CD4-positive, alpha-beta T cell treated with Interleukin-10 for 1 hour (primary cell): ENCODE results near the gene MIOX.

Experiments
- DNase-seq: peaks from one replicate; pipeline ENCODE4 v3.0.0-alpha.2; 2020

MIOX gene

DNA sequence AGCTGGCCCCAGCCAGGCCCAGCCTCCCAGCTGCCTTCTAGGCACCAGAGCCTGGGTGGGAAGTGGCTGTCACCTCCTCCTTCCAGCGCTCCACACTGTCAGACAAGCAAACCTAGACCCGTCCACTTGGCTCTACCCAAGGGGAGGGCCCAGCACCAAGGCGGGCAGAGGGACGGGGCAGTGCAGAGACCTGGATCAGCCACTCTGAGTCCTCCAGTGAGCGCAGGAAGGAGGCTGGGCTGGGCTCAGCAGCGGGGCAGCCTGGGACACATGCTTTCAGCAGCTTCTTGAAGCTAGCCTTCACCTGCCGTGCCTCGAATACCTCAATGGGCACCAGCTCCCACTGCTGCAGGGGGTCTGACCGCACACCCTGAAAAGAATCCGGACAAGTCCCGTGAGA, 30.6 kb upstream of the MIOX start:
- DNase-seq: no peak

DNA sequence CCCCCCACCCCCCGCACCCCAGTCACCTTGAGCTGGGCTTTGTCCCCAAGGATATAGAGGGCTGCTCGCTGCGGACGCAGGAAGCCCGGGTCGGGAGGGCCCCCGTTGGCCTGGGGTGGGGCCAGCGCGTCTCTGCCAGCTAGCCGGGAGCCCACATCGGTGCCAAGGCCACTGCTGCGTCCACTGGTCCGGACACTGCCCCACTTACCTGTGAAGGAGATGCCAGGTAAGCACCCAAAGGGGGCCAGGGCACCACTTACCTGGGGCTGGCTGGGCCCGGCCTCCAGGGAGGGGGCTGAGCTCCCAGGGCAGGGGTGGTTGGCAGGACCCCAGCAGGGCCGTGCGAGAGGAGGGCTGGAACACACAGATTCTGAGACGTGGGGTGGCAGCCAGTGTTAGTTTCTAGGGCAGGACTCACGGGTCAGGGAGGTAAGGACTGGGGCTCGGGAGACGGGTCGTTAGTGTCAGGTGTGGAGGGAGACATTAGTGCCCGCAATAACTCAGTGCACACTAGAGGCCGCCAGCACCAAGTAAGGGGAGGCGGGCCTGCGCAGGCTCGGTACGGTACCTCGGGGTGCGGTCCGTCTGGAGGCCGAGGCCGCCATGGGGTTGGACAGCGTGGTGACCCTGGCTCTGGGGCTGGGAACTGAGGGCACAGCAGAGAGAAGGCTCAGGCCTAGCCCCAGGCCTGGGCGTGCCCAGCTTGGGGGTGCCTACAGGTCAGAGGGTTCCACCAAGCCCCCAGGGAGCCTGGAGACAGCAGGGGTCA, 30.0 kb upstream of the MIOX start:
- DNase-seq: no peak

DNA sequence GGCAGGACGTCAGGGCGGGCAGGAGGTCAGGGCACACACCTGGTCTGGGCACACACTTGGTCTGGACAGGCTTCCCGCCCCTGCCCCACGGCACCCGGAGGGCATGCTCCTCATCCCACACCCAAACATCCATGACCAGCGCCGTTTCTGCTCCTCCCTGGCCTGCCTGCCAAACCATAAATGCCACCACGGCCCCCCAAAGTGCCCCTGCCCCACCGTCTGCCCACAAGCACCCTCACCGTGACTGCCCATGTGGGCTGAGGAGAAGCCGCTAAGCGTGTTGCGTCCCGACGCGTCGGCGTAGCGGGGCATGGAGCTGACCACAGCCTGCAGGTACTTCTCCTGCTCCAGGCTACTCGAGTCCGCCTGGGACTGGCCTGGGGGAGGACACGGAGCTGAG, 27.6 kb upstream of the MIOX start:
- DNase-seq: no peak

DNA sequence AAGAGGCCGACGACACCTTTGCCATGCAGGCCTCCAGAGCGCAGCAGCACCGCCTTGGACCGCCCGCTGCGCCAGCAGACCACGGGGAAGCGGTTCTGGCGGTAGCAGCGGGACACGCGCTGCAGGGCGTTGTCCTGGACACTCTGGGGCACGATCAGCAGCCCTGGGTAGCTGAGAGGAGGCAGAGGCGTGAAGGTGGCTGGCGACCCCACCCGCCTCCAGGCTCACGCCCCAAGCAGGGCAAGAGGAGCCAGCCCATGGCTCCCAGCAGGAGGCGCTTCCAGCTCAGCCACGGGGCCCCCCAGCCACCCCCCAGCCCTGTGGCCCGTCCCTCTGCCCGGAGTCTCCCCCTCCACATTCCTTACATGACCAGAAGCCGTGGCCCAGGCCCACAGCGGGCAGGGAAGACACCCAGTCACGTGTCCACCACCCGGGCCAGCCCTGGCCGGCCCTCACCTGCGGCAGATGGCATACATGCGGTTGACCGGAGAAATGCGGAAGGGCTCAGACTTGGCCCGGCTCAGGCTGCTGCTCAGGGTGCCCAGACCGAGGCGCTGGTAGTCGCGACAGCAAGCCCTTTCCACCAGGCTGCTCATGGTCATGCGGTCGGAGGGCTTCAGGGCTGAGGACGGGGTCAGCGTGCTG, 27.0 kb upstream of the MIOX start:
- no peak for DNase-seq

DNA sequence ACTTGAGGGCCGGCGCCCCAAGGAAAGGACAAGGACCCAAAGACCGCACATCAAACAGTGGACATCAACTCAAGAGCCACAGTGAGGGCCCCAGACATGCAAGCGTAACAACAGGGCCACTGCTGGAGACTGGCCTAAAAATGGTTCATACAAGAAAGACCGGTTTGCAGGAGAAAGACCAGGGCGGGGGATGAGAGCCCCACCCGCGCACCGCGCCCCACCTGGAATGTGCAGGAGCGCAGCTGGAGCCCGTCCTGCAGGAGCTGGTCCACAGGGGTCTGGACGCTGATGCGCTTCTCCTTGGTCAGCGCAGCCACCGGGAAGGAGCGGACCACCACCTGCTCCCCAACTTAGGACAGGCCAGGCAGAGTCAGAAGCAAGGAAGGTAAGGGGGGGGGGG, 25.7 kb upstream of the MIOX start:
- no peak for DNase-seq

DNA sequence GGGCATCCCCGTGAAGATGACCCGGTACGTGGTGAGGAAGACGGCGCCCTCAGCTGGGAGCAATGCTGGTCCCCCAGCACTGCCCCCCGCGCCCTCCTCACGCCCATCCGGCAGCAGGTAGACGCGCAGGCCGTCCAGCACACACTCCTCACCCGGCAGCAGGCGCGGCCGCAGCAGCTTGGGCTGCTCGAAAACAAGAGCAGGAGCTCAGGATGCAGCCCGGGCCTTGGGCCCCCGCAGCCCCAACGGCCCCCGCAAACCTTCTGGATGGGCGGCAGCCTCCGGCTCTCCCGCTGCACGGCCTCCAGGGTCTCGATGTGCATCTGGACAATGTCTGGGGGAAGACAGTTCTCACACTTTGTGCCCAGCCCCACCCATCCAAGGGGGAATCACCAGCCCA, 25.1 kb upstream of the MIOX start:
- no peak for DNase-seq

DNA sequence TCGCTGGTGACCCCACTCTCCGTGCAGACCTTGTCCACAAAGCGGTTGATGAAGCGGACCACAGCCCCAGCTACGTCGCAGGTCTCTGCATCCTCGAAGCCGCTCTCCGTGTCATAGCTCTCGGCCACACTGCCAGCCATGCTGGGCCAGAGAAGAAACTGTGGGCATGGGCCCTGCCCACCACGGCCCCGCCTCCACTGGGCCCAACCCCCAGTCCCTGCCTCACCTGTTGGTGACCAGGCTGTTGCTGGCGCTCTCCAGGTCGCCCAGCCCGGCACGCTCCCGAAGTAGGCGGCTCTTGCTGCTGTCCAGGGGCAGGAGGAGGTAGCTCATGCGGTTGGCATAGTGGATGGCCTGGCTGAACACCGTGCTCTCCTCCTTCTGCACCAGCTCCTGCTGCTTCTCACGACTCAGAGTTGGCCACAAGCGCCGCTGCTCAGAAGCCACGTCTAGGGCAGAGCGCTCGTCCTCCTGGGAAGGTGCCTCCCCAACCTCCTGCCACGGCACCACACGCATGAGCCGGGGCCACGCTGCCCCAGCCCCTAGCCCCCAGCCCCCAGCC, 24.6 kb upstream of the MIOX start:
- no peak for DNase-seq

DNA sequence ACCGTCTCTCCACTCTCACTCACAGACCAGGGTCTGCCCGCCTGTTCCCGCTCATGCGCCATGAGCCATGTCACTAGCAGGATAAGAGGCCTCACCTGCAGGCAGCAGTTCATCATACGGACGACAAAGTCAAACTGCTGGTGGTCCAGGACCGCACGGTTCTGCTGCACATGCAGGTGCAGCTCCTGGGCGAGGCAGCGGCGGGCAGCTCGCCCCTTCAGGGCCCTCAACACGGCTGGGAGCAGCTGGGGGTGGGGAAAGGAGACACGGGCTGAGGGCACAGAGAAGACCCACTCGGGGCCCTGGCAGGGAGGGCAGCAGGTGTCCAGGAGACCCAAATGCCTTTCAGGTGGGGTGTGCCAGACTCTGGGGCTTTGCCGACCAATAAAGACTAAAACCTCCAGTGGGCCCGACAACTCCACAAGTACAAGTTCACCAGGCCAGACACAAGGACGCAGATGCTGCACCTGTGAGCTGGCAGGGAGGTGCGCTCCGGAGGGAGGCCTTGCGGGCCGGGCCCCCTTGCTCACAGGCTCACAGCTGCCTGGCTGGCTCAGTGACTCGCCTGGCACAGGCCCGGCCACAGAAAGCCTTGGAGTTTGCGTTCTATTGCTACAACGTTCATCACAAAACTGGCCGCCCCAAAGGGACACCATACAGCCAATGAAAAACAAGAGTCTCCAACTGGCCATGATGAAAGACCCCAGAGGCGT, 23.3 kb upstream of the MIOX start:
- no peak for DNase-seq

DNA sequence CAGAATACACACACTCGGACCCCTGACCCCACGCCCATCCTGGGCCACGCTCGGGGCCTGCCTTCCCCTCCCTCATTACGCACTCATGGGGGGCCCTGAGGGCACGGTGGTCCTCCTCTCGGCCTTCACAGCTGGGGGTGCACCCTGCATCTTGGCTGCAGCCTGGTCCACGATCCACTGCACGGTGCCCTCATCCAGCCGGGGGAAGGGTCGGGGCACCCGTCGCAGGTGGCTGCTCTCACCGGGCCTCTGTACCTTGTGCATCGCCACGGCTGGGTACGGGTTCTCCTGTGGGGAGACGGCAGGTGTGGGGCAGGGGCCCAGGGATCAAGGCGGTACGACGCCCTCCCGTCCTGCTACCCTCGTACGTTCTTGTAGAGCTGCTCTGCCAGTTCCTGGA, 22.2 kb upstream of the MIOX start:
- no peak for DNase-seq

DNA sequence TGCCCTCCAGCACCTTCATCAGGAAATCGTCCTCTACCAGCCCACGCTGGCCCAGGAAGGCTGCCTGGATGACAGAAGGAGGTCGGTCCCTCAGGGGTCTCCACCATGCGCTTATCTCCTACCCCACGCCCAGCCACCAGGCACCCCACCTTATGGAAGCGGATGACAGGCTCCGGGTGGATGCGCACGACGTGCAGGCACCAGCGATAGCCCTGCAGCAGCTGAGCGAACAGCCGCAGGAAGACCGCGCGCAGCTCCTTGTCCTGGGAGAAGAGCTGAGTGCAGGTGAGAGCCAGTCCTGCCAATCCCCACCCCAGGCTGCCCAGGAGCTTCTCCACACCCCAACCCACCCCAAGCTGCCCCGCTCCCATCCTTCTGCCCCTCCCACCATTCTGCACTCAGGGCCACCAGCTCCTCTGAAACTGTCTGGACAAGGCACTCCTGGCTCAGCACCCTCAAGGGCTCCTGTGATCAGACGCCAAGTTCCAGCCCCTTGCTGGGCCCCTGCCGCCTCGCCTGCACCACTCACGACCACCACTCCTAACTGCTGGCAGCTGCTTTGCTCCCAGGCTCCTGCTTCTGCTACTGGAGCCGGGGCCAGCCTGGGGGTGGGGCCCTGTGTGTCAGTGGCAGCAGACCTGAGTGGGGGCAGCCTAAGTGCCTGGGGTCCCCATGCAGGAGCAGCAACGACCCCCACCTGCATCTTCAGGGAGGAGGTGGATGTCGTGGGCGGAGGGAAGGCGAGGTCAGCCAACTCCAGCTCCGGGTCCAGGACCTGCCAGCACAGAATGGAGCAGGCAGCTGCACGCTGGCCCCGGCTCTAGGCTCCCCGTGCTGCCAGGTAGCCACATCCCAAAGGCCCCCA, 21.4 kb upstream of the MIOX start:
- no peak for DNase-seq

DNA sequence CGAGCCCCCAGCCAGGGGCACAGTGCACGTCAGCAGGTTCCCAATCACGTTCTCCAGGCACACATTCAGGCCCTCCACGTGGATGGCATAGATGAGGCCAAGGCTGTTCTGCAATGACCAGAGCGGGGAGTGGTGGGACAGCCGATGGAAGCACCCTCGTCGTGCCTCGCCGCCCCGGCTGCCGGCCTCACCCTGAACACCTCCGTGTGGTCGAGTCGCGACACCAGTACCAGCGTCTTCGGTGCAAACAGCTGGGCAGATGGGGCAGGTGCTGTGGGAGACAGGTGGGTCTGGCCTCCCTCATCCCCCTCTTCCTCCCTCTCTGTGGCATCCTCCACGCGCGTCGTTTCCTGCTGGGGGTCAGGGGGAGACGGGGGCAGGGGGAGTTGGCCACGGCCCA, 19.3 kb upstream of the MIOX start:
- DNase-seq: no peak

DNA sequence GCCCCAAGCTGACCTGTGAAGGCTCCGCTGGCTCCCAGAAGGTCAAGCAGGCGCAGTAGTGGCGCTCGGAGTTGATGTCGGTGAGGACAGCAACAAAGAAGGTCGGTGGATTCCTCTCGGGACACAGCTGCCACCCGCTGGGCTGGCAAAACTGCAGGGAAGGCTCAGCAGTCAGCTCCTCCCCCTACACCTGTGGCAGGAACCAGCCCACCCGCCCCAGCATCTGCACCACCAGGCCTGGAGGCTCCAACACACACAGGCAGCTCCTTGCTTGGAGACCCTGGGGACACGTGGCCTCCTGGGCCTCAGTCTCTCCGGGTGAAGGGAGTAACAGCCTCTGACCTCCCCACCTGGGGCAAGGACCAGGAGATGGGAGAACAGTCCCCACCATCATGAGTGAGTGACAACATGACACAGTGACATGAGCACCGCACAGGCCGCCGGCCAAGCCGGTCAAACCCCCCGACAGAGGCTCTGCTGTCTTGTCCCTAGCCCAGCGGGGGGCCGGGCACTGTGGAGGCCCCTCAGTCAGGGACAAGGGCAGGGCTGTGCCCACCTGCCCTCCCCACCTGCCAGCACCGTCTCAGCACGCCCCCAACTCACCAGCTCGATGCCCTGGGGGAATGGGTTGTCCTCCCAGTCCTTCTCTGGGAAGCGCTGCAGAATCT, 18.8 kb upstream of the MIOX start:
- DNase-seq: no peak

DNA sequence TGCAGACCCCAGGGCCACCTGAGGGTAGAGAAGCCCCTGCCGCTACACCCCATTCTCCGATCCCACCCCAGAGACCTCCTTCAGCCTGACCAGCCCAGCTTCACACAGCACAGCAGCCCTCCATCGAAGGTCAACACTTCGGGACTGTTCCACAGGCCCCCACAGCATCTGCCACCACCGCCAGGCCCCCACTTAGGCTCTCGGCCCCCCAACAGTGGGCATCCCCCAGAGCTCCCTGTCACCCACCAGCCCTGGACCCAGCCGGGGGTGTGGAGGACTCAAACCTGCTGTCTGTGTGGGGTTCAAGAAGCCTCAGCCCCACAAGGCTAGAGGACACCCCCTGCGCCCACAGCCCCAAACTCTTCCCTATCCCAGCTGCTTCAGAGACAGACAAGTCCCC, 18.0 kb upstream of the MIOX start:
- no peak for DNase-seq

DNA sequence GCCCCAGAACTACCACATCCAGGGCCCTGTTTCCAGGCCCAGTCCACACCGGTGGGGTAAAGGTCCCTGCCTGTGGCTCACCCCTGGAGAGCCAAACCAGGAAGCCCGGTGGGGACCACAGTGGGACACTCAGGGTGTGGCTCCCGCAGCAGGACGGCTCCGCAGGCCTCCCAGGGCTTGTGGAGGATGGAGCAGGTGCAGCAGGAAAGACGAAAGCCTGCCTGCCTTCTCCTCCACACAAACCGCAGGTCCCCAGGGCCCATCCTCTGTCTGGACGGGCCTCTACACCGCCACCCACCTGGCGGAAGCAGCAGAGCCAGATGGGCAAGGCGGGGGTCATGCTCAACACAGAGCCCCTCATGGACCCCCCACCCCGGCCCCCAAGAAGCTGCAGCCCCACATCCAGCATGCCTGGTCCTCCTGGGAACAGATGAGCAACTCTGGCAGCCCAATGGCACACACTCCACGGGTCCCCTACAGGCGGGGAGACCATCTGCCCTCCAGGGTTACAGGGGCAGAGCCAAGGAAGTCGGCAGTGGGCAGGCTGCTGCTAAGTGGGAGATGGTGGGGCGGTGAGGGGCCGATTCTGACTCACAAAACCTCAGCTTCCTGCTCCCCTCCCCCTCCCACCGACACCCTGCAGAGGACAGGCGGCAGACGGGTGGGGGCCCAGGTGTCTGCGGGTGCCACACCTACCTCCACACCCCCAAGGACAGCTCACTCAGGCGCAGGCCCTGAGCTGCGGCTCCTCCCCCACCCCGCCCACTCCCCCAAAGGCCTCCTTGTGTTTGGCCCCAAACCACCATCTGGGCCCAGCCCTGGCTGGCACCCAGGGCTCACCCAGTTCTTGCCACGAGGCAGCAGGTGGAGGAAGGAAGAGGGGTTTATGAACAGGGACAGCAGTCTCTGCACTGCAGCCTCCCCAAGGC, 17.0 kb upstream of the MIOX start:
- DNase-seq: peak; percentile 98

DNA sequence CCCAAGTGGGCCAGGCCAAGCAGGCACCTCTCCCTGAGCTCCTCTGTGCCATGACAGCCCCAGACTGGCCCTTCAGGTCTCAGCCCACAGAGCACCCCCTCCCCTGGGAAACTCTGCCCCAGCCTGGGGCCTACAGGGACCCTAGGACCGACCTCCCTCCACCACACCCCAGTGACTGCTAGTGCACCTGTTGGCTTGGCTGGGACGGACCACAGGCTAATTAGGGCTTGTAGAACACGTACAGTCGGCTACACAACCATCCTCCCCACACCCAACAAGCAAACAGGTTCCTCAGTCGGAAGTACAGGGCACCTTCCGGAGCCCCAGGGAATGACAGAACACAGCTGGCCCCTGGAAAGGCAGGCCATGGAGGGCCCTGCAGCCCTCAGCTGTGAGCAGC, 16.2 kb upstream of the MIOX start:
- no peak for DNase-seq

DNA sequence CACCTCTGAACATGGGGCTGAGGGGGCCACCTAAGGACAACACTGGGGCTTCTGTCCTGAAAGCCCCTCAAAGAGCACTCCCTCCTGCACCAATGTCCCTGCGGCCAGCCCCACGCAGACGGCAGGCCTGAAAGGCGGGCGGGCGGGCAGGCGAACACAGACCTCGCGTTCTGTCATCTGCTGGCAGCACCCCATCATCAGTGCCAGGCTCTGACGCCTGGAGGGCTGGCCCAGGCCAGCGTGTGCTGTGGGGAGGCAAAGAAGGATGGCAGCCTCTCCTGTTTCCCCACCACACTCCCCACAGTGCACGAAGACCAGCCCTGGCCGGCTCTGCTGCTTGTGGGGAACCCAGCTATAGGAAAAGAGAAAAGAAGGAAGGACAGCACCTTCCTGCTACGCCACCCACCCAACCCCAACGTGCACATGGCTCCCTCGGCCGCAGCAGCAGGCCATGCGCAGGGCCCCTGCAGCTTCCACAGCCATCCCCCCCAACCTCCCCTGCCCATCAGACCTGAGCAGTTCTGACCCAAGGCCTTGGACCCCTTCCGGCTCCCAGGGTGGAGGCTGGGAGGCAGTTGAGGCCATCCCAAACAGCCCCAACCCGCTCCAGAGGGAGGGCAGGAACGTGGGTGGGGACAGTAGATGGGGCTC, 15.3 kb upstream of the MIOX start:
- DNase-seq: no peak

DNA sequence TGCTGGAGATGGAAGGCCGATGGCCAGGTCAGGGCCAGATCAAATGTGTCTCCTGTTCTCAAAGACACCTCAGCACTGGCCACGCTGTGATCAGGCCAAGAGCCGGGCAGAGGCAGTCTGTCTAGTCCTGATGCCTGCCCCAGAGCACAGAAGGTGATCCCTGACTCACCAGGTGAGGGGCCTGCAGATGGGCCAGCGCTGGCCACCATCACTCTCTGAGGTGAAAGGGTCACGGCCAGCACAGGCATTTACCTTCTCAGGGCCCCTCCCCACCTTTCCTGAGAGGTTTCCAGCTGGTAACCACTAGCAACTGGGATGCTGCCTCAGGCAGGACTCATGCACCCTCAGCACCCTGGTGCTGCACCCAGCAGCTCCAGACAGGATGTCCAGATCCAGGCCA, 14.7 kb upstream of the MIOX start:
- no peak for DNase-seq

DNA sequence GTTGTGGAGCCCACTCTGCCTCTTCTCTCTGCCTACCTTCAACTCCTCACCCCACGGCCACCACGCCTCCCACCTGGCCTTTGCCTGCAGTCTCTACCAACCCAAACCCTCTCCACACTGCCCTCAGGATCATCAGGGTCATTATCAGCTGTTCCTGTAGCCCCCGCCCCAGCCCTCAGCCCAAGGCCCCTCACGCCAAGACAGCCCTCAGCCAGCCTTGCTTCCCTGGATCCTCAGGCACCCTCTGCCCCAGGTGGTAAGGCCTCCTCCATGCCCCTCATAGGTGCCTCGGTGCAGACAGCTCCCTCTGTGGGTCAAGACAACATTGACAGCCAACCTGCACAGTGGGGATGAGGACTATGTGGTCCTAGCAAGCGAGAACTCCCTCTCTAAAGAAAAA, 13.6 kb upstream of the MIOX start:
- DNase-seq: peak; percentile 71

DNA sequence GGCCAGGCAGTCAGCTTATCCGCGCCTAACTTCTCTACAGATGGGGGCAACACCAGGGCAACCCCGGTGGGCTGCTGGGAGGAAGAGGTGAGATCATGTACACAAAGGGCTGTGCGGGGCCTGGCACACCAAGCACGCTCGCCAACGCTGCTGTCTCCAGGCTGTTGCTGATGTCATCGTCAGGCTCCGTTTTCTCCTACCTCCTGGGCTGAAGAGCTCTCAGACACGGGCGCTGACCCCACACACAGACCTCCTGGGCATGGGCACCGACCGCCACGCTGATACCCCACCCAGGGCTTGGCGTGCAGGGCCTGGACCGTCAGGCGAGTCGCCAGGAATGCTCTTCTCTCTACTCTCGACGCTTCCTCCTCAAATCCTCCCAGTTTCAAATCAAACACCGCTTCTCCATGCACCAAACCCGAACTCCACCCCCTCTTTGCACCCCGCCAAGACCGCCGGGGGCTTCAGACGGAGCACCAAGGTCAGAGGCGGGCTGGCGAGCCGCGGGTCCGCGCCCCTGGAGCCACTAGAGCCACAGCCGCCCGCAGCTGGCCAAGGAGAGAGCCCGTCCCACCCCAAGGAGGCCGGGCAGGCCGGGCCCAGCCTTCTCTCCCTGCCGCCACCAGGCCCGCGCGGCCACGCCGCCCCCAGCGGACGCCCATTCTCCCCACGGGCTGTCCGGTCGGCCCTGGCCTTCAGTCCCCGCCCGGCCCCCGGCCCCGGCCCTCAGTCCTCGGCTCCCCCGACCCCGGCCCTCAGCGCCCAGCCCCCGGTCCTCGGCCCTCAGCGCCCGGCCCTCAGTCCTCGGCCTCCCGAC, 12.6 kb upstream of the MIOX start:
- DNase-seq: no peak
